ENCODE measurements around the gene EXOC3L4.

- TF ChIP-seq, protein P1, sequence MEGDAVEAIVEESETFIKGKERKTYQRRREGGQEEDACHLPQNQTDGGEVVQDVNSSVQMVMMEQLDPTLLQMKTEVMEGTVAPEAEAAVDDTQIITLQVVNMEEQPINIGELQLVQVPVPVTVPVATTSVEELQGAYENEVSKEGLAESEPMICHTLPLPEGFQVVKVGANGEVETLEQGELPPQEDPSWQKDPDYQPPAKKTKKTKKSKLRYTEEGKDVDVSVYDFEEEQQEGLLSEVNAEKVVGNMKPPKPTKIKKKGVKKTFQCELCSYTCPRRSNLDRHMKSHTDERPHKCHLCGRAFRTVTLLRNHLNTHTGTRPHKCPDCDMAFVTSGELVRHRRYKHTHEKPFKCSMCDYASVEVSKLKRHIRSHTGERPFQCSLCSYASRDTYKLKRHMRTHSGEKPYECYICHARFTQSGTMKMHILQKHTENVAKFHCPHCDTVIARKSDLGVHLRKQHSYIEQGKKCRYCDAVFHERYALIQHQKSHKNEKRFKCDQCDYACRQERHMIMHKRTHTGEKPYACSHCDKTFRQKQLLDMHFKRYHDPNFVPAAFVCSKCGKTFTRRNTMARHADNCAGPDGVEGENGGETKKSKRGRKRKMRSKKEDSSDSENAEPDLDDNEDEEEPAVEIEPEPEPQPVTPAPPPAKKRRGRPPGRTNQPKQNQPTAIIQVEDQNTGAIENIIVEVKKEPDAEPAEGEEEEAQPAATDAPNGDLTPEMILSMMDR (conservative IDR thresholded peaks at IDR 0.05) = no peak
- no peak for TF ChIP-seq EZH2 (IDR thresholded peaks at IDR 0.05; ENCODE audit: low read depth)
Measured at GRCh38 chr14:103112400-103113243, 18.1 kb downstream of the EXOC3L4 start.
